OCI-LY7 (cell line): ENCODE data around the gene CBLL1. TPM values are rescaled to one million over a fixed set of nuclear protein-coding genes. Genes with fewer than 3 reads are reported as not detected.

Experiments used
- BruUV-seq: library from RNA; stranded (reverse); fragments of 400-500 nt; replicated peaks from 2 replicates; lab custom pipeline; 2021; lab: Mats Ljungman, UMichigan
- CTCF ChIA-PET: fragments of 300-600 bp; sonication (Branson Sonifier 250); formaldehyde crosslinking; loops from one replicate; lab custom pipeline; 2022; ENCODE audit warnings: antibody characterized with exemption; ENCODE audit not compliant: unreplicated experiment; lab: Charles Lee
- POLR2A ChIA-PET: fragments of 300-600 bp; sonication (Branson Sonifier 250); formaldehyde crosslinking; loops from one replicate; lab custom pipeline; 2022; ENCODE audit warnings: antibody characterized with exemption; lab: Charles Lee
- DNase-seq: peaks from one replicate; pipeline ENCODE4 v3.0.0-alpha.2; 2015; ENCODE audit warnings: low spot score
- H2AFZ ChIP-seq: fragments of 200-600 bp; sonication (generic), shearing (Covaris generic); 2 replicates; pipeline ENCODE4 v1.6.1; 2014; ENCODE audit warnings: mild to moderate bottlenecking, antibody characterized with exemption, low read length, moderate library complexity
- H3K27ac ChIP-seq: fragments of 200-600 bp; sonication (generic); 2 replicates; pipeline ENCODE4 v1.5.1; 2014; ENCODE audit warnings: mixed run types, low read depth, mild to moderate bottlenecking, moderate library complexity, low read length, inconsistent platforms; ENCODE audit not compliant: poor library complexity, severe bottlenecking
- H3K36me3 ChIP-seq: fragments of 200-600 bp; sonication (generic); 2 replicates; pipeline ENCODE4 v1.6.1; 2014; ENCODE audit warnings: mild to moderate bottlenecking, antibody characterized with exemption, low read length, moderate library complexity, mixed read lengths; ENCODE audit not compliant: insufficient read depth
- H3K4me1 ChIP-seq: fragments of 200-600 bp; sonication (generic); 2 replicates; pipeline ENCODE4 v1.5.1; 2014; ENCODE audit warnings: mild to moderate bottlenecking, low read length; ENCODE audit not compliant: insufficient read depth, poor library complexity, severe bottlenecking
- H3K4me2 ChIP-seq: fragments of 200-600 bp; sonication (generic); 2 replicates; pipeline ENCODE4 v1.6.1; 2014; ENCODE audit warnings: mild to moderate bottlenecking, low read length
- H3K4me3 ChIP-seq: fragments of 200-600 bp; sonication (generic); 2 replicates; pipeline ENCODE4 v1.5.1; 2014; ENCODE audit warnings: mild to moderate bottlenecking, low read depth, low read length; ENCODE audit not compliant: poor library complexity, severe bottlenecking
- H3K79me2 ChIP-seq: fragments of 200-600 bp; sonication (generic); 2 replicates; pipeline ENCODE4 v1.6.1; 2016; ENCODE audit warnings: low read depth, mild to moderate bottlenecking, low read length, moderate library complexity, mixed read lengths; ENCODE audit not compliant: insufficient read depth
- H3K9me2 ChIP-seq: fragments of 200-600 bp; sonication (generic); 2 replicates; pipeline ENCODE4 v1.6.1; 2016; ENCODE audit warnings: mild to moderate bottlenecking, low read length, mixed read lengths; ENCODE audit not compliant: insufficient read depth
- H3K9me3 ChIP-seq: fragments of 200-600 bp; sonication (generic); 2 replicates; pipeline ENCODE4 v1.6.1; 2014; ENCODE audit warnings: mild to moderate bottlenecking, mixed run types, low read length, mixed read lengths
- H4K20me1 ChIP-seq: fragments of 200-600 bp; sonication (generic); 2 replicates; pipeline ENCODE4 v1.6.1; 2014; ENCODE audit warnings: mild to moderate bottlenecking, antibody characterized with exemption, low read length, moderate library complexity, mixed read lengths; ENCODE audit not compliant: insufficient read depth
- EZH2phosphoT487 ChIP-seq: fragments of 200-600 bp; sonication (generic); IDR thresholded peaks from 2 replicates; pipeline ENCODE4 v1.6.1; 2018; ENCODE audit warnings: low read depth, borderline replicate concordance, mild to moderate bottlenecking, mixed run types, antibody characterized with exemption, low read length, moderate library complexity, mixed read lengths
- intact Hi-C: fragments of 100-400 bp; cut with micrococcal nuclease; formaldehyde crosslinking; loops from one replicate; pipeline ENCODE4 v1.10.0; 2022; ENCODE audit not compliant: unreplicated experiment
- total RNA-seq, 2 experiments: library from RNA; depleted of rRNA in 1 of 2; stranded (reverse); fragments of >200 nt in 1 of 2; shearing (Covaris generic) in 1 of 2; gene quantifications; 2 replicates each; pipeline ENCODE4 v1.2.3, GENCODE V29; 2014 to 2022
- TF ChIP-seq, protein P1 (sequence below): fragments of 200-600 bp; sonication (generic); conservative IDR thresholded peaks from 2 replicates; pipeline ENCODE4 v1.5.1; 2014; ENCODE audit warnings: mild to moderate bottlenecking, antibody characterized with exemption, low read length, moderate library complexity, mixed read lengths

Gene CBLL1
- total RNA-seq, 2 experiments from 2014 or later: 22.9 to 41.4 TPM

DNA sequence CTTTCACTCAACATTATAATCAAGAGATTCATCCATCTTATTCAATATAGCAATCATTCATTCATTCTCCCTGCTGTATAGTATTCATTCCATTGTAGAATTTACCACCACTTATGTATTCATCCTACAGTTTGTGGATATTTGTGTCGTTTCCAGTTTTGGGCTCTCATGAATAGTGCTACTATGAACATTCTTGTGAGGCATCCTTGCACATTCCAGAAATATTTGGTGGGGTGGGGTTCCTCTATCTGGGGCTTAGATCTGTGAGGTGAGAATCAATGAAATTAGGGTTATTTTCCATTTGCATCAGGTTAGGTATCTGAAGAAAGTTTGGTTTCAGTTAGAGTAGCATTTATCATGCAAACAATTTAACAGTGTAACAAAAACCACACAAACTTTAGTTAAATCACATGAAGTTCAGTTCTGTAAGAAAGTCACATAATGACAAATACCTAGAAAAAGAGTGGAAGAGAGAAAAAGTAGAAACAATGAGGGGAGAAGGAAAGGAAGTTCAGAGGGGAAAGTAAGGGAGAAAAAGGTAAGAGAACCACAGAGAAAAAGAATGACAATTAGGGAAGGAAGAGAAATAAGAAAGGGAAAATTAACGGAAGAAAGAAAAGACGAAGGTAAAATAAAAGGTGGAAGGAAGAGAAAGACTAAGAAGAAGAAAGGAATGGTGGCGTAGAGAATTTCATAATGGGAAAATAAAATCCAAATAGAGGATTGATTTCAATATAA is 25.3 kb upstream of the CBLL1 start:
- no peaks in the 10 kb centered on the region for H3K36me3 ChIP-seq
- BruUV-seq: no TSS peak
- ChIA-PET POLR2A (interaction anchor here (1.0 kb wide), 1 partner anchor 10 kb away, joined by 3 read pairs; no protein-coding TSS in a partner anchor), CTCF (interaction anchor here (1.3 kb wide), 1 partner anchor 11 kb away, joined by 3 read pairs; no protein-coding TSS in a partner anchor)
- H2AFZ ChIP-seq: no peak overlapping the region
- H3K4me2 ChIP-seq: no peak overlapping the region
- H3K4me1 ChIP-seq: no peaks in the 10 kb centered on the region
- no peak overlapping the region for H3K4me3 ChIP-seq
- no peak for DNase-seq
- TF ChIP-seq, protein P1, sequence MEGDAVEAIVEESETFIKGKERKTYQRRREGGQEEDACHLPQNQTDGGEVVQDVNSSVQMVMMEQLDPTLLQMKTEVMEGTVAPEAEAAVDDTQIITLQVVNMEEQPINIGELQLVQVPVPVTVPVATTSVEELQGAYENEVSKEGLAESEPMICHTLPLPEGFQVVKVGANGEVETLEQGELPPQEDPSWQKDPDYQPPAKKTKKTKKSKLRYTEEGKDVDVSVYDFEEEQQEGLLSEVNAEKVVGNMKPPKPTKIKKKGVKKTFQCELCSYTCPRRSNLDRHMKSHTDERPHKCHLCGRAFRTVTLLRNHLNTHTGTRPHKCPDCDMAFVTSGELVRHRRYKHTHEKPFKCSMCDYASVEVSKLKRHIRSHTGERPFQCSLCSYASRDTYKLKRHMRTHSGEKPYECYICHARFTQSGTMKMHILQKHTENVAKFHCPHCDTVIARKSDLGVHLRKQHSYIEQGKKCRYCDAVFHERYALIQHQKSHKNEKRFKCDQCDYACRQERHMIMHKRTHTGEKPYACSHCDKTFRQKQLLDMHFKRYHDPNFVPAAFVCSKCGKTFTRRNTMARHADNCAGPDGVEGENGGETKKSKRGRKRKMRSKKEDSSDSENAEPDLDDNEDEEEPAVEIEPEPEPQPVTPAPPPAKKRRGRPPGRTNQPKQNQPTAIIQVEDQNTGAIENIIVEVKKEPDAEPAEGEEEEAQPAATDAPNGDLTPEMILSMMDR: no peak
- TF ChIP-seq EZH2phosphoT487: no peak
- no peaks in the 10 kb centered on the region for H3K9me2 ChIP-seq
- no peaks in the 10 kb centered on the region for H3K79me2 ChIP-seq
- no peaks in the 10 kb centered on the region for H4K20me1 ChIP-seq
- H3K9me3 ChIP-seq: no peaks in the 10 kb centered on the region
- intact Hi-C loops: no loop called here
- H3K27ac ChIP-seq: no peak overlapping the region

DNA sequence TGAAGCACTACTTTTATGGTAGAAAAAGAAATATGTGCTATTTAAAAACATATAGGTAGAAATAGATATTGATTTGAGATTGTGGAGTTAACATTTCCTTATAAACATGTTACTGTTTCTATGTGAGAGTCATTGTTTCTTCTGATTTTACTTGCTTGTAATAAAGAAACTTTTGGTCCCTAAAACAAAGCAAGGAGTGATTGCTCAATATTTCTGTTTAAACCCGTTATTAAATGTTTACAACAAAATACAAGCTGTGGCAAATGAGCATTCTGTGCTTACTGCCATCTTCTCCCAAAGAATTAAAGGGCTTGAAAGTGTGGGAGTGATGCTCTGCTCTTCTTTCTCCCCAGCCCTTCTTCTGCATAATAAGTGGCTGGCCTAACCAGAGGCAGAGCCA is 22.7 kb upstream of the CBLL1 start:
- CTCF ChIA-PET: no interaction called here
- no peak overlapping the region for H3K4me3 ChIP-seq

More for the DNA sequence above, 22.7 kb upstream of the CBLL1 start:
- TF ChIP-seq, protein P1: no peak
- TF ChIP-seq EZH2phosphoT487: no peak
- H3K36me3 ChIP-seq: no peaks in the 10 kb centered on the region
- H3K4me2 ChIP-seq: no peak overlapping the region
- H4K20me1 ChIP-seq: no peaks in the 10 kb centered on the region
- H3K27ac ChIP-seq: no peak overlapping the region
- H3K9me2 ChIP-seq: no peaks in the 10 kb centered on the region
- POLR2A ChIA-PET: no interaction called here
- H2AFZ ChIP-seq: no peak overlapping the region
- H3K79me2 ChIP-seq: no peaks in the 10 kb centered on the region
- no peaks in the 10 kb centered on the region for H3K4me1 ChIP-seq
- intact Hi-C loops: loop anchor here (5.0 kb wide), 2 partner anchors 774 to 929 kb away; no protein-coding TSS in a partner anchor
- H3K9me3 ChIP-seq: no peaks in the 10 kb centered on the region
- no peak for DNase-seq
- no TSS peak for BruUV-seq
